Ovary (tissue), 3 donors: ENCODE data around the gene LTBP4.

Source experiments
- POLR2A ChIP-seq: fragments of 450-650 bp; IDR thresholded peaks from one replicate; pipeline ENCODE4 v1.6.1; 2017; ENCODE audit warnings: antibody characterized with exemption, mild to moderate bottlenecking, moderate library complexity
- TF ChIP-seq, protein P1 (sequence below), 3 donors: fragments of 450-650 bp in 2 of 3; fragments of 200-600 bp in 1 of 3; IDR thresholded peaks; one replicate each; pipeline versions ENCODE4 v1.5.1 to v1.8.0; 2016 to 2022; ENCODE audit warnings: antibody characterized with exemption in 3 of 3, mild to moderate bottlenecking in 1 of 3
- donor health status: DM: no; HTN: no; CAD: no.

- TF ChIP-seq, protein P1, sequence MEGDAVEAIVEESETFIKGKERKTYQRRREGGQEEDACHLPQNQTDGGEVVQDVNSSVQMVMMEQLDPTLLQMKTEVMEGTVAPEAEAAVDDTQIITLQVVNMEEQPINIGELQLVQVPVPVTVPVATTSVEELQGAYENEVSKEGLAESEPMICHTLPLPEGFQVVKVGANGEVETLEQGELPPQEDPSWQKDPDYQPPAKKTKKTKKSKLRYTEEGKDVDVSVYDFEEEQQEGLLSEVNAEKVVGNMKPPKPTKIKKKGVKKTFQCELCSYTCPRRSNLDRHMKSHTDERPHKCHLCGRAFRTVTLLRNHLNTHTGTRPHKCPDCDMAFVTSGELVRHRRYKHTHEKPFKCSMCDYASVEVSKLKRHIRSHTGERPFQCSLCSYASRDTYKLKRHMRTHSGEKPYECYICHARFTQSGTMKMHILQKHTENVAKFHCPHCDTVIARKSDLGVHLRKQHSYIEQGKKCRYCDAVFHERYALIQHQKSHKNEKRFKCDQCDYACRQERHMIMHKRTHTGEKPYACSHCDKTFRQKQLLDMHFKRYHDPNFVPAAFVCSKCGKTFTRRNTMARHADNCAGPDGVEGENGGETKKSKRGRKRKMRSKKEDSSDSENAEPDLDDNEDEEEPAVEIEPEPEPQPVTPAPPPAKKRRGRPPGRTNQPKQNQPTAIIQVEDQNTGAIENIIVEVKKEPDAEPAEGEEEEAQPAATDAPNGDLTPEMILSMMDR (IDR thresholded peaks at IDR 0.05) = no peak
- TF ChIP-seq POLR2A = no peak
These were observed 11.4 kb upstream of the LTBP4 start for GRCh38 chr19:40589591-40590429.
